HG02588 (cell line): Measurements from ENCODE around the gene SDCBP2.

ENCODE experiments used
- ATAC-seq: cut with Tn5 transposase; IDR thresholded peaks from one replicate; pipeline ENCODE4 v1.9.1; 2021; ENCODE audit warnings: mild to moderate bottlenecking, moderate library complexity; ENCODE audit not compliant: unreplicated experiment

SDCBP2 gene

GRCh38 chr20:1315804-1316203 lies 13.1 kb downstream of the SDCBP2 start:
- no peak for ATAC-seq

- no peak for ATAC-seq
Observed at GRCh38 chr20:1313236-1313964, 15.5 kb downstream of the SDCBP2 start.

- no peak for ATAC-seq
Observed at GRCh38 chr20:1312904-1313235, 16.1 kb downstream of the SDCBP2 start.

- ATAC-seq = no peak
Observed at GRCh38 chr20:1312308-1312707, 16.6 kb downstream of the SDCBP2 start.

- ATAC-seq = no peak
Observed at GRCh38 chr20:1310506-1311190, 18.3 kb downstream of the SDCBP2 start.

GRCh38 chr20:1310071-1310470 lies 18.9 kb downstream of the SDCBP2 start:
- ATAC-seq = no peak

- ATAC-seq = no peak
Observed at GRCh38 chr20:1309439-1309847, 19.5 kb downstream of the SDCBP2 start.

GRCh38 chr20:1308702-1309095 lies 20.2 kb downstream of the SDCBP2 start:
- ATAC-seq = no peak

- ATAC-seq = no peak
Observed at GRCh38 chr20:1308067-1308701, 20.8 kb downstream of the SDCBP2 start.

- ATAC-seq = no peak
Observed at GRCh38 chr20:1307571-1307971, 21.4 kb downstream of the SDCBP2 start.

- no peak for ATAC-seq
Observed at GRCh38 chr20:1307171-1307570, 21.8 kb downstream of the SDCBP2 start.

GRCh38 chr20:1306316-1307135 lies 22.4 kb downstream of the SDCBP2 start:
- no peak for ATAC-seq

GRCh38 chr20:1305712-1306111 lies 23.2 kb downstream of the SDCBP2 start:
- ATAC-seq = no peak

GRCh38 chr20:1304710-1305515 lies 24.0 kb downstream of the SDCBP2 start:
- ATAC-seq = no peak

- no peak for ATAC-seq
Observed at GRCh38 chr20:1302685-1303541, 26.0 kb downstream of the SDCBP2 start.

- ATAC-seq = no peak
Observed at GRCh38 chr20:1301031-1301529, 27.9 kb downstream of the SDCBP2 start.

- no peak for ATAC-seq
Observed at GRCh38 chr20:1300083-1300840, 28.7 kb downstream of the SDCBP2 start.

- ATAC-seq = no peak
Observed at GRCh38 chr20:1299522-1299921, 29.4 kb downstream of the SDCBP2 start.
